ENCODE measurements around the gene SHH.
A peak's percentile ranks its signal among the peaks of the same experiment; 100 is the strongest.

The SHH gene

GRCh38 chr7:155755026-155755425 lies 57.2 kb downstream of the SHH start:
- TF ChIP-seq POLR2A (IDR thresholded peaks at IDR 0.05; ENCODE audit: low read length), result no peak
- TF ChIP-seq GATA1 (IDR thresholded peaks at IDR 0.05; ENCODE audit: low read depth, low read length), result no peak
- DNase-seq, result peak; percentile 16 to 60

GRCh38 chr7:155754165-155754564 lies 58.1 kb downstream of the SHH start:
- DNase-seq, result no peak
- TF ChIP-seq GATA1 (IDR thresholded peaks at IDR 0.05; ENCODE audit: low read depth, low read length) (no peak), POLR2A (IDR thresholded peaks at IDR 0.05; ENCODE audit: low read length) (no peak)

GRCh38 chr7:155753446-155753965 lies 58.8 kb downstream of the SHH start:
- no peak for TF ChIP-seq POLR2A (IDR thresholded peaks at IDR 0.05; ENCODE audit: low read length)
- no peak for TF ChIP-seq GATA1 (IDR thresholded peaks at IDR 0.05; ENCODE audit: low read depth, low read length)
- DNase-seq, result no peak

GRCh38 chr7:155752756-155753445 lies 59.4 kb downstream of the SHH start:
- DNase-seq, result no peak
- TF ChIP-seq POLR2A (IDR thresholded peaks at IDR 0.05; ENCODE audit: low read length) (no peak), GATA1 (IDR thresholded peaks at IDR 0.05; ENCODE audit: low read depth, low read length) (no peak)

- TF ChIP-seq GATA1 (IDR thresholded peaks at IDR 0.05; ENCODE audit: low read depth, low read length) (no peak), POLR2A (IDR thresholded peaks at IDR 0.05; ENCODE audit: low read length) (no peak)
- no peak for DNase-seq
Measured at GRCh38 chr7:155751409-155751808, 60.9 kb downstream of the SHH start.

- DNase-seq, result no peak
- TF ChIP-seq GATA1 (IDR thresholded peaks at IDR 0.05; ENCODE audit: low read depth, low read length), result no peak
- no peak for TF ChIP-seq POLR2A (IDR thresholded peaks at IDR 0.05; ENCODE audit: low read length)
Measured at GRCh38 chr7:155750255-155751125, 61.8 kb downstream of the SHH start.
